A673 (cell line): Measurements from ENCODE around the gene RHOG. TPM values are rescaled to one million over a fixed set of nuclear protein-coding genes. Genes with fewer than 3 reads are reported as not detected.

ENCODE experiments used
- BruUV-seq: library from RNA; stranded (reverse); fragments of 400-500 nt; replicated peaks from 2 replicates; lab custom pipeline; 2021; lab: Mats Ljungman, UMichigan
- CTCF ChIA-PET: fragments of 300-600 bp; sonication (Branson Sonifier 250); formaldehyde crosslinking; loops from one replicate; lab custom pipeline; 2022; ENCODE audit warnings: antibody characterized with exemption; lab: Charles Lee
- POLR2A ChIA-PET: fragments of 300-600 bp; sonication (Branson Sonifier 250); formaldehyde crosslinking; loops from one replicate; lab custom pipeline; 2022; ENCODE audit warnings: antibody characterized with exemption; ENCODE audit not compliant: low non-redundant PET; lab: Charles Lee
- DNase-seq: peaks from one replicate; pipeline ENCODE4 v3.0.0-alpha.2; 2015; ENCODE audit warnings: low spot score
- H3K27ac ChIP-seq: fragments of 200-600 bp; sonication (generic); 2 replicates; pipeline ENCODE4 v1.5.1; 2016; ENCODE audit warnings: mixed run types, low read depth, mild to moderate bottlenecking, mixed read lengths, antibody characterized with exemption, low read length; ENCODE audit not compliant: poor library complexity, severe bottlenecking
- H3K27me3 ChIP-seq: fragments of 200-600 bp; sonication (generic); replicated peaks from 2 replicates; pipeline ENCODE4 v1.6.1; 2017; ENCODE audit warnings: mixed run types, low read depth, mild to moderate bottlenecking, mixed read lengths, antibody characterized with exemption, low read length; ENCODE audit not compliant: insufficient read depth, poor library complexity
- H3K36me3 ChIP-seq: fragments of 200-600 bp; sonication (generic); 2 replicates; pipeline ENCODE4 v1.6.1; 2016; ENCODE audit warnings: mixed run types, mild to moderate bottlenecking, mixed read lengths, antibody characterized with exemption, low read length; ENCODE audit not compliant: insufficient read depth, poor library complexity, severe bottlenecking
- H3K4me1 ChIP-seq: fragments of 200-600 bp; sonication (generic); 2 replicates; pipeline ENCODE4 v1.6.1; 2017; ENCODE audit warnings: mixed run types, mild to moderate bottlenecking, mixed read lengths, antibody characterized with exemption, low read length; ENCODE audit not compliant: insufficient read depth, poor library complexity, severe bottlenecking
- H3K4me3 ChIP-seq: fragments of 200-600 bp; sonication (generic); 2 replicates; pipeline ENCODE4 v1.5.1; 2016; ENCODE audit warnings: low read depth, mixed run types, mild to moderate bottlenecking, mixed read lengths, low read length; ENCODE audit not compliant: poor library complexity, severe bottlenecking
- H3K9me3 ChIP-seq: fragments of 200-600 bp; sonication (generic); 2 replicates; pipeline ENCODE4 v1.6.1; 2016; ENCODE audit warnings: mixed run types, low read depth, mild to moderate bottlenecking, mixed read lengths, antibody characterized with exemption, low read length; ENCODE audit not compliant: poor library complexity, severe bottlenecking
- EZH2 ChIP-seq: fragments of 200-600 bp; sonication (generic); IDR thresholded peaks from 2 replicates; pipeline ENCODE4 v1.6.1; 2017; ENCODE audit warnings: borderline replicate concordance, low read depth, mild to moderate bottlenecking, mixed read lengths, antibody characterized with exemption, low read length; ENCODE audit not compliant: poor library complexity, severe bottlenecking
- intact Hi-C: fragments of 100-400 bp; cut with micrococcal nuclease; formaldehyde crosslinking; loops from one replicate; pipeline ENCODE4 v1.10.0; 2022; ENCODE audit not compliant: unreplicated experiment
- total RNA-seq: library from RNA; stranded (reverse); gene quantifications from 2 replicates; pipeline ENCODE4 v1.2.3, GENCODE V29; 2021
- TF ChIP-seq, protein P1 (sequence below): fragments of 300-800, 200-600 bp; sonication (generic); conservative IDR thresholded peaks from 2 replicates; pipeline ENCODE4 v1.5.1; 2017; ENCODE audit warnings: low read depth, mild to moderate bottlenecking, antibody characterized with exemption, low read length, moderate library complexity, mixed read lengths

The RHOG gene
- total RNA-seq, 1 experiment from 2014 or later, result 33.9 TPM

DNA sequence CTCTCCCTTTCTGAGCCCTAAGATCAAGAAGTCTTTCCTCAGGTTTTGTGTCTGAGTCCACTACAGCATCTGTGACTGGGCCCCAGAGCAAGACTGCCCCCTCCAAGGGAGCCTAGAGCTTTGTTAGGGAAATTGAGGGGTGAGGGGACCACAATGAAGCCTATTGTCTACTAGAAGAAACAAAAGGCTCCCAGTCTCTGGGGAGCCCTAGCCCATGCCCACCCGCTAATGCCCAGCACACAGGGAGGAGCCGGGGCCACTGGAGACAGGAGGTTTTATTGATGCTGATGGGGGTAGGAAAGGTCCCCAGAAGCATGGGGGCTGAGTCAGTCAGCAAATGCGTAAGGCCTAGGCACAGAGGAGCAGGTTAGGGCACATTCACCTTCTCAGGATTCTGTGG, 14.0 kb downstream of the RHOG start:
- BruUV-seq, result no TSS peak
- POLR2A ChIA-PET, result interaction anchor here (0.6 kb wide), 1 partner anchor 9 kb away, joined by 3 read pairs; no protein-coding TSS in a partner anchor
- no peak for TF ChIP-seq EZH2
- TF ChIP-seq, protein P1, sequence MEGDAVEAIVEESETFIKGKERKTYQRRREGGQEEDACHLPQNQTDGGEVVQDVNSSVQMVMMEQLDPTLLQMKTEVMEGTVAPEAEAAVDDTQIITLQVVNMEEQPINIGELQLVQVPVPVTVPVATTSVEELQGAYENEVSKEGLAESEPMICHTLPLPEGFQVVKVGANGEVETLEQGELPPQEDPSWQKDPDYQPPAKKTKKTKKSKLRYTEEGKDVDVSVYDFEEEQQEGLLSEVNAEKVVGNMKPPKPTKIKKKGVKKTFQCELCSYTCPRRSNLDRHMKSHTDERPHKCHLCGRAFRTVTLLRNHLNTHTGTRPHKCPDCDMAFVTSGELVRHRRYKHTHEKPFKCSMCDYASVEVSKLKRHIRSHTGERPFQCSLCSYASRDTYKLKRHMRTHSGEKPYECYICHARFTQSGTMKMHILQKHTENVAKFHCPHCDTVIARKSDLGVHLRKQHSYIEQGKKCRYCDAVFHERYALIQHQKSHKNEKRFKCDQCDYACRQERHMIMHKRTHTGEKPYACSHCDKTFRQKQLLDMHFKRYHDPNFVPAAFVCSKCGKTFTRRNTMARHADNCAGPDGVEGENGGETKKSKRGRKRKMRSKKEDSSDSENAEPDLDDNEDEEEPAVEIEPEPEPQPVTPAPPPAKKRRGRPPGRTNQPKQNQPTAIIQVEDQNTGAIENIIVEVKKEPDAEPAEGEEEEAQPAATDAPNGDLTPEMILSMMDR, result no peak
- no peaks in the 10 kb centered on the region for H3K27me3 ChIP-seq
- no peaks in the 10 kb centered on the region for H3K9me3 ChIP-seq
- no peaks in the 10 kb centered on the region for H3K4me1 ChIP-seq
- no peak overlapping the region for H3K4me3 ChIP-seq
- intact Hi-C loops, result no loop called here
- H3K36me3 ChIP-seq, result peaks cover 6% of the 10 kb centered on the region
- DNase-seq, result no peak
- CTCF ChIA-PET, result no interaction called here
- no peak overlapping the region for H3K27ac ChIP-seq

DNA sequence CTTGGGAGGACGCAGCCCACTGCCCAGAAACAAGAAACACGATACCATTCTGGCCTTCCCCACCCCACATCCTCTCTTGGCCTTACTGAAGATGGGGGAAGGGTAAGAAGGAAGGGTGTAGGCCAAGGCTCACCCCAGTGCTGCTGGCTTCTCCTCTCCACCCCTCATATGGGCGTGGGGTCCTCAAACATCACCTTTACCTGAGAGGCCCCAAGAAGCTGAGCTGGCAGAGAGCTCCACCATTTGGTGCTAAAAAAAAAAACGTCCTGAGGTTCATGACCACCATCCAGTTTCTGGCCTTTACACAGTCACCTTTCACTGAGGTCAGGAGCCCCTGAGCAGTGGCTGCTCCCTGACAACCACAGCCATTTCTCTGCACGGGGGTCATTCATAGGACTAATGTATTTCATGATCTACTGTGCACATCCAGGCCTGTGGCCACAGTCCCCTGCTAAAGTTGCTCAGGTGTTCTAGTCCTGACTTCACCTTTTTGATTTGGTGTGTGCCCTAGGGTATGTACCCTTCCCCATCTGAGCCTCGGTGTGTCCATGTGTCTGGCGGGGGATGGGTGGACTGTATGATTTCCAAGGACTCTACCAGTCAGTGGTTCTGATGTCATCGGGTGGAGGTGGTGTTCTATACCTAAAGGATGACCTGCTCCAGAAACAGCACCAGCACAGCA, 15.1 kb downstream of the RHOG start:
- CTCF ChIA-PET, result no interaction called here
- intact Hi-C loops, result no loop called here
- Histone ChIP-seq H3K27me3 (no peaks in the 10 kb centered on the region), H3K9me3 (no peaks in the 10 kb centered on the region), H3K4me3 (no peak overlapping the region), H3K27ac (no peak overlapping the region), H3K36me3 (peaks cover 6% of the 10 kb centered on the region), H3K4me1 (no peaks in the 10 kb centered on the region)
- no TSS peak for BruUV-seq
- TF ChIP-seq EZH2, result no peak
- TF ChIP-seq, protein P1, result no peak
- POLR2A ChIA-PET, result no interaction called here
- no peak for DNase-seq

DNA sequence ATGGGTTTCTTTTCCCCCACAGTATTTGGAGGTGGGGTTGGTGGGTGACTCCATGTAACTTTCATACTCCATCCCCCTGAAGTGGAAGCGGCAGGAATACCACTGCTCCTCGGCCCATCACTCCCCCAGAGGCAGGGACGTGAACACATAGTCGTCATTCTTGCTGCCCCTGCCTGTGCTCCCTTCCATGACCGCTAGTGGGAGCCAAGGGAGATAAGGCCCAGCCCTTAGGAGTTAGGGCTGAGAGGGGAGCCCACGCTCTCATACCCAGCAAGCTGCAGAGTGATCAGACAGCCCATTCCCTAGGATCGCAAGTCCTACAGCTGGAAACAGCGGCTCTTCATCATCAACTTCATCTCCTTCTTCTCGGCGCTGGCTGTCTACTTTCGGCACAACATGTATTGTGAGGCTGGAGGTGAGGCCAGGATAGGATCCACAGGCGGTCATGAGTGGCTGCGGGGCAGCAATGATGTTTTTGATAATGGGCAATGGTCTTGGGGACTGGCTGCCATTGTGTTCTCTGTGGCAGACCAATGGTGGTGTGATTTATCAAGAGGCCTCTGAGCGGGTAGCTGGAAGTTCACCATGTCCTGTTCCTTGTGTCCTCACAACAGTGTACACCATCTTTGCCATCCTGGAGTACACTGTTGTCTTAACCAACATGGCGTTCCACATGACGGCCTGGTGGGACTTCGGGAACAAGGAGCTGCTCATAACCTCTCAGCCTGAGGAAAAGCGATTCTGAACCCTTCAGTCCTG, 15.9 kb downstream of the RHOG start:
- intact Hi-C loops, result no loop called here
- ChIA-PET CTCF (no interaction called here), POLR2A (no interaction called here)
- H3K27me3 ChIP-seq, result no peaks in the 10 kb centered on the region
- TF ChIP-seq, protein P1, result peak; percentile 45
- TF ChIP-seq EZH2, result no peak
- DNase-seq, result peak; percentile 54
- no peaks in the 10 kb centered on the region for H3K4me1 ChIP-seq
- no peak overlapping the region for H3K4me3 ChIP-seq
- peaks cover 6% of the 10 kb centered on the region for H3K36me3 ChIP-seq
- no peak overlapping the region for H3K27ac ChIP-seq
- no TSS peak for BruUV-seq
- no peaks in the 10 kb centered on the region for H3K9me3 ChIP-seq
